Activated CD4-positive, alpha-beta memory T cell treated with anti-CD3 and anti-CD28 coated beads for 36 hours (primary cell): Measurements from ENCODE around the gene NDUFC2. TPM values are rescaled to one million over a fixed set of nuclear protein-coding genes. Genes with fewer than 3 reads are reported as not detected.
A peak's percentile ranks its signal among the peaks of the same experiment; 100 is the strongest.
"Not testable (repeated sequence)": the region's sequence is repeated elsewhere in the genome, so short reads cannot be mapped to it uniquely, and the experiment has no call there.

Source experiments
- CTCF ChIA-PET: fragments of 350-600 bp; sonication (Branson Sonifier 250); formaldehyde crosslinking; loops from one replicate; lab custom pipeline; 2021; ENCODE audit warnings: antibody characterized with exemption, inconsistent platforms; lab: Charles Lee
- POLR2A ChIA-PET: fragments of 350-600 bp; sonication (Branson Sonifier 250); formaldehyde crosslinking; loops from one replicate; lab custom pipeline; 2021; ENCODE audit warnings: antibody characterized with exemption; lab: Charles Lee
- DNase-seq: peaks from one replicate; pipeline ENCODE4 v3.0.0-alpha.2; 2020
- H3K27ac Mint-ChIP-seq: one replicate; pipeline ENCODE4 v1.8.0; 2021; ENCODE audit warnings: mixed read lengths
- H3K27me3 Mint-ChIP-seq: one replicate; pipeline ENCODE4 v1.8.0; 2021; ENCODE audit warnings: mixed read lengths
- H3K36me3 Mint-ChIP-seq: one replicate; pipeline ENCODE4 v1.8.0; 2021; ENCODE audit warnings: mixed read lengths
- H3K4me1 Mint-ChIP-seq: one replicate; pipeline ENCODE4 v1.8.0; 2021; ENCODE audit warnings: low read depth, mixed read lengths
- H3K4me3 Mint-ChIP-seq: one replicate; pipeline ENCODE4 v1.8.0; 2021; ENCODE audit warnings: mild to moderate bottlenecking, mixed read lengths
- H3K9me3 Mint-ChIP-seq: one replicate; pipeline ENCODE4 v1.8.0; 2021; ENCODE audit warnings: mixed read lengths
- intact Hi-C: fragments of 100-400 bp; cut with micrococcal nuclease; formaldehyde crosslinking; loops from one replicate; pipeline ENCODE4 v1.15.1; 2023
- total RNA-seq, 2 experiments: library from RNA; stranded (reverse); gene quantifications; one replicate each; pipeline ENCODE4 v1.2.3, GENCODE V29; 2021

Gene NDUFC2
- total RNA-seq, 2 experiments from 2014 or later = 209 to 230 TPM

DNA sequence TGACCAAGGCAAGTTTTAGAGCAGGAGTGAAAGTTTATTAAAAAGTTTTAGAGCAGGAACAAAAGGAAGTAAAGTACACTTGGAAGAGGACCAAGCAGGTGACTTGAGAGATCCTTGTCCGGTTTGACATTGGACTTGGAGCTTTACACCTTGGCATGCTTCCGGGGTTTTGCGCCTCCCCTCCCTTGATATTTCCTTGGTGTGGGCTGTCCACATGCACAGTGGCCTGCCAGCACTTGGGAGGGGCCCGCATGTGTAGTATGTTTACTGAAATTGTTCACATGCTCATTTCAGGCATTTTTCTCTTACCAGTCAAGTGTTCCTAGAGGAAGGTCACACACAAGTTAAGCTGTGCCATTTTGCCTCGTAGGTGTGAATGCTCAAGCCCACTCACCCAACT lies 35.0 kb downstream of the NDUFC2 start:
- ChIA-PET POLR2A (no interaction called here), CTCF (interaction anchor here (1.0 to 3.8 kb wide), 10 partner anchors 8 to 347 kb away, joined by 3 to 24 read pairs (median 6); partner anchors contain the start of genes ALG8 and INTS4)
- Mint-ChIP-seq H3K36me3 (no peaks in the 10 kb centered on the region), H3K9me3 (no peaks in the 10 kb centered on the region), H3K4me1 (peaks cover 17% of the 10 kb centered on the region), H3K4me3 (no peak overlapping the region), H3K27ac (no peak overlapping the region), H3K27me3 (no peaks in the 10 kb centered on the region)
- no peak for DNase-seq
- intact Hi-C loops = no loop called here

DNA sequence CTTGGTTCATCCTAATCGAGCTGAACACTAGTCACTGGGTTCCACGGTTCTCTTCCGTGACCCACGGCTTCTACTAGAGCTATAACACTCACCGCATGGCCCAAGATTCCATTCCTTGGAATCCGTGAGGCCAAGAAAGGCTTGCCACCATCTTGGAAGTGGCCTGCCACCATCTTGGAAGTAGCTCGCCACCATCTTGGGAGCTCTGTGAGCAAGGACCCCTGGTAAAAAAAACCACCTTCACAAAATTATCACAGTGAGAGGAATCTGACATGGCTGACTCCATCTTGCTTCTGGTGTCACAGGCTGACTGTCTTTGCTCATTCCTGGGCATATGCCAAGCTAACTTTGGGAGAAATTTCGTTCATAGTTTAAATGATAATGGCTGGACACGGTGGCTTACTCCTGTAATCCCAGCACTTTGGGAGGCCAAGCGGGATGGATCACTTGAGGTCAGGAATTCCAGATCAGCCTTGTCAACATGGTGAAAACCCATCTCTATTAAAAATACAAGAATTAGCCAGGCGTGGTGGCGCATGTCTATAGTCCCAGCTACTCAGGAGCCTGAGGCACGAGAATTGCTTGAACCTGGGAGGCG lies 37.7 kb downstream of the NDUFC2 start:
- POLR2A ChIA-PET = no interaction called here
- H3K4me3 Mint-ChIP-seq = no peak overlapping the region
- CTCF ChIA-PET = no interaction called here

DNA sequence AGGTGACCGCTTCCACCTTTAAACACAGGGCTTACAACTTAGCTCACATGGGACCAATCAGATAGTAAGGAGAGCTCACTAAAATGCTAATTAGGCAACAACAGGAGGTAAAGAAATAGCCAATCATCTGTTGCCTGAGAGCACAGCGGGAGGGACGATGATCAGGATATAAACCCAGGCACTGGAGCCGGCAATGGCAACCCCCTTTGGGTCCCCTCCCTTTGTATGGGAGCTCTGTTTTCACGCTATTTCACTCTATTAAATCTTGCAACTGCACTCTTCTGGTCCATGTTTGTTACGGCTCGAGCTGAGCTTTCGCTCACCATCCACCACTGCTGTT lies 38.3 kb downstream of the NDUFC2 start:
- intact Hi-C loops, H3K4me3 Mint-ChIP-seq, POLR2A ChIA-PET, H3K27me3 Mint-ChIP-seq, DNase-seq, CTCF ChIA-PET, H3K27ac Mint-ChIP-seq, H3K9me3 Mint-ChIP-seq, H3K36me3 Mint-ChIP-seq: not testable (repeated sequence)
- H3K4me1 Mint-ChIP-seq = peaks cover 19% of the 10 kb centered on the region

More for the DNA sequence above, 37.7 kb downstream of the NDUFC2 start:
- Mint-ChIP-seq H3K4me1 (peaks cover 21% of the 10 kb centered on the region), H3K9me3 (no peaks in the 10 kb centered on the region), H3K27ac (no peak overlapping the region), H3K27me3 (no peaks in the 10 kb centered on the region), H3K36me3 (no peaks in the 10 kb centered on the region)
- DNase-seq = no peak
- intact Hi-C loops = no loop called here

DNA sequence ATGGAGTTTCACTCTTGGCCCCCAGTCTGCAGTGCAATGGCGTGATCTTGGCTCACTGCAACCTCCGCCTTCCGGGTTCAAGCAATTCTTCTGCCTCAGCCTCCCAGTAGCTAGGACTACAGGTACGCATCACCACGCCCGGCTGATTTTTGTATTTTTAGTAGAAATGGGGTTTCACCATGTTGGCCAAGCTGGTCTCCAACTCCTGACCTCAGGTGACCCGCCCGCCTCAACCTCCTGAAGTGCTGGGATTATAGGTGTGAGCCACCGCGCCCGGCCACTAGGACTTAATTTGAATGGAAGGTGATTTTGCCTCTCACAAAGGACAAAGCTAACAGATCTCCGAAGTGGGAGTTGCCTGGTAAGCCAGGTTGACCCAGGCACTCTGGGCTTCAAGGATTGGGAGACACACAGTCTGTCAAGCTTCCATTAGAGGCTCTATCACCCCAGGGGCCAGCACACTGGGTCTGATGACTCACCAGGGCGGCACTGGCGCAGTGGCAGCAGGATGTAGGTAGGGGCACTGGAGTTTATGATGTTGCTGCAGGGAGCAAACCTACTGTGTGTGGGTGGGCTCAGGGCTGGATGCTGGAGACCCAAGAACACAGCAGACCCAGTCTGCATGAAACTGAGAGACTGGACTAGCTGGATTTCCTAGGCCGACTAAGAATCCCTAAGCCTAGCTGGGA lies 38.8 kb downstream of the NDUFC2 start:
- Mint-ChIP-seq H3K27ac (no peak overlapping the region), H3K9me3 (no peaks in the 10 kb centered on the region), H3K4me1 (peaks cover 14% of the 10 kb centered on the region), H3K36me3 (no peaks in the 10 kb centered on the region), H3K27me3 (no peaks in the 10 kb centered on the region), H3K4me3 (no peak overlapping the region)
- ChIA-PET CTCF (no interaction called here), POLR2A (no interaction called here)
- intact Hi-C loops = no loop called here
- DNase-seq = peak; percentile 38

DNA sequence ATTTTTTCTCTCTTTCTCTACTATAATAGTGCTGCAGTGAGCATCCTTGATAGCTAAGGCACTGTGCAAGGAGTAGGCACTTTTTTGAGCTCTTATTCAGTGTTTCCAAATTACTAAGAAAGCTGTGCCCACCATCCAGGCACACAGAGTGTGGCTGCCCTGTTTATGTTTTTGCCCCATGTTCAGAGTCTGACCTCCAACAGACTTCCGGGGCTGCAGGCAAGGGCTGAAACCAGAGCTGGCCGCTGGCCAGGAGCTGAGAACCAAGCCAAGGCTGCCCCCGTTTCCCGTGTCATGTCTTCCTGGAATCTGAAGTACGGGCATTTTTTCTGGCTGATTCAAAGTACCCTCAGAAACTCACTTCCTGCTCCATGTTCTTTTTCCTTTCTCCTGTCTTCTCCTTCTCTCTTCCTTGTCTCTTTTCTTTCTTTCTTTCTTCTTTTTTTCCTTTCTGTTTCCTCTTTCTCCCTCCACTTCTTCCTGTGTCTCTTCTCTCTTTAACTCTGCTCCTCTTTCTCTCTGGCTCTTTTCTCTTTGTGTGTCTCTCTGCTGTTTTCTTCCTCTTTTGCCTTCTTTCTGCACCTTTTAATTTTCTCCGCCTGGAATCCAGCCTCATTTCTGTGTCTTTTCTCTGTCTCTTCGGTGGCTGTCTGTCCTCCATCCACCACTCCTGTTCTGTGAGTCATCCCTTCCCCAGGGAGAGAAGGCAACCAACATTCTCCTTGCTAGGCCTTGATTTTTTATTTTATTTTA lies 39.6 kb downstream of the NDUFC2 start:
- Mint-ChIP-seq H3K27me3 (no peaks in the 10 kb centered on the region), H3K27ac (peak overlapping the region; percentile 80), H3K9me3 (no peaks in the 10 kb centered on the region), H3K36me3 (no peaks in the 10 kb centered on the region), H3K4me3 (peak overlapping the region; percentile 6), H3K4me1 (peaks cover 12% of the 10 kb centered on the region)
- CTCF ChIA-PET = interaction anchor here (0.9 to 1.0 kb wide), 2 partner anchors 45 to 264 kb away, joined by 3 read pairs; partner anchors contain the start of gene INTS4
- POLR2A ChIA-PET = interaction anchor here (1.7 kb wide), 1 partner anchor 45 kb away, joined by 11 read pairs; the partner anchor contains the start of gene INTS4
- intact Hi-C loops = loop anchor here (1.0 kb wide), 1 partner anchor 45 kb away; no protein-coding TSS in a partner anchor
- peak; percentile 68 for DNase-seq

DNA sequence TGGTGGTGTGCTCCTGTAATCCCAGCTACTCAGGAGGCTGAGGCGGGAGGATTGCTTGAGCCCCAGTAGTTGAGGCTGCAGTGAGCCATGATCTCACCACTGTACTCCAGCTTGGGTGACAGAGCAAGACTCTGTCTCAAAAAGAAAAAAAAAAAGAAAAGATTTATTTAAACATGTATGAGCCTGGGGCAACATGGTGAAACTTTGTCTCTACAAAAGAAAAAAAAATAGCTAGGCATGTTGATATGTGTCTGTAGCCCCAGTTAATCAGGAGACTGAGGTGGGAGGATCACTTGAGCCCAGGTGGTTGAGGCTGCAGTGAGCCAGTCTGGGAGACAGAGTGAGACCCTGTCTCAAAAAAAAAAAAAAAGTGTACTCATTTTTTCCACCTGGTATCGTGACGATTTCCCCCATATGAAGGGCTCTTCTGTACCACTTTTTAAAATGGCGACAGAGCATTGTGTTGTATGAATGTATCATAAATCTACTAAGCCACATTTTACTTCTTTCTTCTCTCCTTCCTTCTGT lies 40.2 kb downstream of the NDUFC2 start:
- ChIA-PET CTCF (interaction anchor here (0.9 to 1.0 kb wide), 2 partner anchors 45 to 263 kb away, joined by 3 read pairs; partner anchors contain the start of gene INTS4), POLR2A (interaction anchor here (1.7 kb wide), 1 partner anchor 45 kb away, joined by 11 read pairs; the partner anchor contains the start of gene INTS4)
- H3K36me3 Mint-ChIP-seq = no peaks in the 10 kb centered on the region
- peak overlapping the region; percentile 6 for H3K4me3 Mint-ChIP-seq
- peak overlapping the region; percentile 80 for H3K27ac Mint-ChIP-seq
- peak; percentile 10 for DNase-seq
- H3K9me3 Mint-ChIP-seq = no peaks in the 10 kb centered on the region
- H3K4me1 Mint-ChIP-seq = peaks cover 12% of the 10 kb centered on the region
- intact Hi-C loops = loop anchor here (1.0 kb wide), 1 partner anchor 44 kb away; no protein-coding TSS in a partner anchor
- H3K27me3 Mint-ChIP-seq = no peaks in the 10 kb centered on the region

DNA sequence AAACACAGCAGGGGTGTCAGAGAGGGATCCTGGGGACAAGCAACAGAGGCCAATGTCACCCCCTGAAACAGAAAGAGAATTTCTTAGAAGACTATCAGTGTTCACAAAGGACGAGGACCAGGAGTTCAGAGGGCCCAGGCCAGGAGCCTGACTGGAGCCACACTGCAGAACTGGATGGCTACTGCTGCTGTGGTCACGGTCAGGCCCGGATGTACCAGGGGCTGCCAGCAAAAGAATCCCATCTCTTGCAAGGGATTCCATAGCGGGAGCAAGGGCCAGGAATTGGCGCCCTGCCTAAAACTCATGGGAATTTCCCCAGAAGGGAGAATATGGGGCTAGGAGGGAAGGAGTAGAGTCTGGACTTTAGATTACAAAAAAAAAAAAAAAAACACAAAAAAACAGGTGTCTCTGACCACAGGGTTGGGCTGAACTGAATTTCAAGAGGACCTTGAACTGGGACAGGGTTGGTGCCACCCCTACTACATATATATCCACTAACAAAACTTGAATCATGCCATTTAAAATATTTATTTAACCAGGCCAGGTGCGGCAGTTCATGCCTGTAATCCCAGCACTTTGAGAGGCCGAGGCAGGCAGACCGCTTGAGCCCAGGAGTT lies 40.9 kb downstream of the NDUFC2 start:
- no peaks in the 10 kb centered on the region for H3K36me3 Mint-ChIP-seq
- ChIA-PET CTCF (interaction anchor here (4.2 kb wide), 1 partner anchor 7 kb away, joined by 24 read pairs; no protein-coding TSS in a partner anchor), POLR2A (interaction anchor here (1.7 kb wide), 1 partner anchor 44 kb away, joined by 11 read pairs; the partner anchor contains the start of gene INTS4)
- H3K4me1 Mint-ChIP-seq = peaks cover 12% of the 10 kb centered on the region
- H3K9me3 Mint-ChIP-seq = no peaks in the 10 kb centered on the region
- no peak for DNase-seq
- H3K4me3 Mint-ChIP-seq = no peak overlapping the region
- H3K27ac Mint-ChIP-seq = no peak overlapping the region
- intact Hi-C loops = loop anchor here (1.0 kb wide), 1 partner anchor 44 kb away; no protein-coding TSS in a partner anchor
- H3K27me3 Mint-ChIP-seq = no peaks in the 10 kb centered on the region

DNA sequence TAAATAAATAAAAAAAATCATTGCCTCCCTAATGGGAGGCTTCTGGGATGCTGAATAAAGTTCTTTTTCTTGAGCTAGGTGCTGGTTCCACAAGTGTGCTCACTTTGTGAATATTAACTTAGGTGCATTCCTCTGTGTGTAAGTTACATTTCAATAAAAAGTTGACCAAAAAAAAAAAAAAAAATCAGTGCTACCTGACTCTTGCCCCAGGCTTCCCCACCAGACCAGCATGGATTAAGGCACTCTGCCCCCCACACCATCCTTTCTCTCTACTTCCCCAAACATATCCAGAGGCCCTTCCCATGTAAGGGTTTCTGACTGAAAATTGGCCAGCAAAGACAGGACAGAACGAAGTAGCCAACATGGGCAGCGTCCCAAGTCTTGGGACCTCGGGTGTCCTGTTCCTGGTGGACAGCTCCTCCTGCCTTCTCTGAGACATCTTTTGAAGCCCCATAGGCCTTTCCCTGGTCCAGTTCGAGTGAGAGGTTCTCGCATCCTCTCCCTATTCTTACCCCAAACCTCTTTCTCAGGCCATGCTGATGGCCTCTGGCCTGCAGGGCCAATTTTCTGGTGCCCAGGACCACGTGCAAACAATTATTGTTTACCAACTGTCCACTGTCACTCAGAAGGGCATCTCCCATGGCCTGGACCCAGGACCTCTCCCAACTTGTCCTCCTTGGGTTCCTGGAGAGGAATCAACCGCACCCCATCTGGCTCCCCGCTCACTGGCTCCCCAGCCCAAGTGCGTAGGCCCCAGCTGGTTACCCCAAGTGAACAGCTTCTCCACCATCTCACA lies 41.6 kb downstream of the NDUFC2 start:
- Mint-ChIP-seq H3K27me3 (no peaks in the 10 kb centered on the region), H3K4me1 (peaks cover 12% of the 10 kb centered on the region), H3K27ac (no peak overlapping the region), H3K9me3 (no peaks in the 10 kb centered on the region), H3K4me3 (no peak overlapping the region), H3K36me3 (no peaks in the 10 kb centered on the region)
- intact Hi-C loops = no loop called here
- POLR2A ChIA-PET = no interaction called here
- DNase-seq = no peak
- CTCF ChIA-PET = interaction anchor here (1.4 to 4.2 kb wide), 2 partner anchors 8 to 39 kb away, joined by 5 to 24 read pairs; no protein-coding TSS in a partner anchor

DNA sequence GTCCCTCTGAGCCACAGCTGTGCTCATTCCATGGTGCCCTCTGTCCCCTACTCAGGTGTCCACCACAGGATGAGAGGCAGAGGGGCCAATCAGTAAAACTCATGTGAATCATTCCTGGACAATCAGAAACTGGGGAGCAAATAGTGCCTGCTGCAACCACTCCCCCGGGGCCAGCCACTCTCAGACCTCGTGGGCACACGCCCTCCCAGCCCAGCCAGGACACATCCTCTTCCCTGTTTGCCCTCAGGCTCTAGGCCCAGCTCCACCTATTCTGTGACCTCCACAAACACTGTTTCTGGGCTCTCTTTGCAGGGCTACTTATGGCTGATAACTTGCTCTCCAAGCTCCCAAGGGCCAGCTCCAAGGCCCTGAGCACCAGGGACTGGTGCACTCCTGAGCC lies 42.6 kb downstream of the NDUFC2 start:
- no peak overlapping the region for H3K4me3 Mint-ChIP-seq
- H3K4me1 Mint-ChIP-seq = peaks cover 12% of the 10 kb centered on the region
- CTCF ChIA-PET = interaction anchor here (1.4 to 4.2 kb wide), 2 partner anchors 9 to 38 kb away, joined by 5 to 24 read pairs; no protein-coding TSS in a partner anchor
- H3K27me3 Mint-ChIP-seq = no peaks in the 10 kb centered on the region
- H3K27ac Mint-ChIP-seq = no peak overlapping the region
- POLR2A ChIA-PET = no interaction called here
- H3K9me3 Mint-ChIP-seq = no peaks in the 10 kb centered on the region
- no peaks in the 10 kb centered on the region for H3K36me3 Mint-ChIP-seq
- DNase-seq = no peak
- intact Hi-C loops = no loop called here

DNA sequence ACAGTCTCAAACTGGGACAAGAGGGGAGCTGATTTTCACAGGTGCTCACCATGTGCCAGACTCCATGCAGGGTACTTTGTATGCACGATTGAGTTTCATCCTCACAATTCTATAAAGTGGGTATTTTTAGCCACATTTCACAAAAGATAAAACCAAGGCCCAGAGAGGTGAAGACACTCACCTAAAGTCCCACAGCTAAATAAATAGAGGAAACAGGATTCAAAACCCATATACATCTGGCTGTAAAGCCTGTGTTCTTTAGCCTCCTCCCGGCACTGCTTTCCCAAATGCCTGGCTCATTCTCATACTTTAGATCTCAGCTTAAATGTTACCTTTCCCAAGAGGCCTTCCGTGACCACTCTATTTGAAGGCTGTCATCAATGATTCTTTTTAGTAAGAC lies 43.3 kb downstream of the NDUFC2 start:
- H3K27ac Mint-ChIP-seq = no peak overlapping the region
- intact Hi-C loops = no loop called here
- CTCF ChIA-PET = interaction anchor here (4.2 kb wide), 1 partner anchor 9 kb away, joined by 24 read pairs; no protein-coding TSS in a partner anchor
- POLR2A ChIA-PET = interaction anchor here (0.6 kb wide), 1 partner anchor 729 kb away, joined by 4 read pairs; no protein-coding TSS in a partner anchor
- no peaks in the 10 kb centered on the region for H3K27me3 Mint-ChIP-seq
- DNase-seq = no peak
- H3K36me3 Mint-ChIP-seq = no peaks in the 10 kb centered on the region
- H3K9me3 Mint-ChIP-seq = no peaks in the 10 kb centered on the region
- peaks cover 12% of the 10 kb centered on the region for H3K4me1 Mint-ChIP-seq
- H3K4me3 Mint-ChIP-seq = no peak overlapping the region
